Esophagus mucosa (tissue), 1 donor: Measurements from ENCODE around the gene SLC39A12. TPM values are rescaled to one million over a fixed set of nuclear protein-coding genes. Genes with fewer than 3 reads are reported as not detected.
"Not testable (repeated sequence)": the region's sequence is repeated elsewhere in the genome, so short reads cannot be mapped to it uniquely, and the experiment has no call there.

Source experiments
- ATAC-seq: fragments of 200-7000 bp; cut with Tn5 transposase; one replicate; pipeline ENCODE4 v1.9.1; 2020
- total RNA-seq: library from RNA; stranded (reverse); gene quantifications from one replicate; pipeline ENCODE4 v1.2.4, GENCODE V29; 2023
- donor health status: DM: yes; HTN: yes; CAD: no.

Gene SLC39A12
- total RNA-seq = 0.08 TPM

DNA sequence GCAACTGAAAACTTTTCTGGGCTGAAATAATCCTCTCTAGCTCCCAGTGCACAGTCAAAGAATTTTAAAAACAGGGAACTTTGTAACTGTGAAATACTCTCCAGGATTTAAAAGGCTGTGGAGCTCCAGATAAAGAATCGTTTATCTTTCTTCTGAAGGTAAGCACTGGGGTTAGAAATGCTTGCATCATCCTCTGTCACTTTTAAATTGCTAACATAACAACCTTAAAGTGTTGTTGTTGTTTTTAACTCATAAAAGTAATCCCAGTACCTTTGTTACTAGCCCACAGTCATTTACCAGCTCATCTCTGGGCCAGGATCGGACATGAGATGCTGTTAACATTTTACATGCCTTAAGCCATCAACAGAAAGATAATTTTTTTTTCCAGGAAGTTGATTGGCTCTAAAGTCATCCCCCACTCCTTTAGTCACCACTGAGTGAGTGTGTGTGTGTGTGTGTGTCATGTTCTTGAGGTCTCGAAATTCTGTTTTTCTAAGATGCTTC is at the start of gene SLC39A12:
Gene SLC39A12, plus strand, starts transcription at position 51 of the 504 bp plus-strand sequence. CDS start 1,359 bp downstream, outside the sequence.
- no peak for ATAC-seq

DNA sequence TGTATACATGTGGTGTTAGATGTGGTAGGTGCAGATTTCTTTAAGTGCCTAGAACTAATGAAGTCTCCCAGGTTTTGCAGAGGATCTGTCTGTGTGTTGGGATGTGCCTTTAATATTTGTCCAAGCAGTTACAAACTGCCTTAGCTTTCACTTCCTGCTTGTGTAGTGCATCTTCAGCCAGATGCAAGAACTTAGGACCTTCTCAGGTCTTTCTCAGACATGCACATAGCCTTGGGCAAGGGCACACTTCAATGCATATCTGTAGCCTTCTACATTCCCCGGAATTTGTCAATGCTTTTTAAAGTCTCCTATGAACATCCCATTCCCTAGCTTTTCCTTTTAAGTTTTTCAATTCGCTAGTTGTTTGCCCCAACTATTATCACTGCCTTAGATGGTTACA is 47.2 kb upstream of the SLC39A12 start:
- ATAC-seq = no peak

DNA sequence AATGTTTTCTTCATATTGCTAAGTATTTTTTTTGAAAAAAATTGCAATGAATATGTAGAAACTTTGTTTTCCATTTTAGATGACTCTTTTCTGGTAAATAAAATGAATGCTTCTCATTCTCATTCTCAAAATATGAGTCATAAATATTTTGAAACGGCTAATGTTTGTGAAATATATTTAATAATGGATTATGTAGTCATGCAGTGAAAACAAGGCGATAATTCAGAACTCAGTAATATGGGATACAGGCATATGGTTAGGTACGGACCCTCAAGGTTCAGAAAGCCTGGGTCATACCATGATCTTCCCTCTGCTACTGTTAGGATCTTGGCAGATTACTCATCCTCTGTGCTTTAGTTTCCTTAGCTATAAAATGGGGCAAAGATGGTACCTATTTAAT is 46.2 kb upstream of the SLC39A12 start:
- no peak for ATAC-seq

DNA sequence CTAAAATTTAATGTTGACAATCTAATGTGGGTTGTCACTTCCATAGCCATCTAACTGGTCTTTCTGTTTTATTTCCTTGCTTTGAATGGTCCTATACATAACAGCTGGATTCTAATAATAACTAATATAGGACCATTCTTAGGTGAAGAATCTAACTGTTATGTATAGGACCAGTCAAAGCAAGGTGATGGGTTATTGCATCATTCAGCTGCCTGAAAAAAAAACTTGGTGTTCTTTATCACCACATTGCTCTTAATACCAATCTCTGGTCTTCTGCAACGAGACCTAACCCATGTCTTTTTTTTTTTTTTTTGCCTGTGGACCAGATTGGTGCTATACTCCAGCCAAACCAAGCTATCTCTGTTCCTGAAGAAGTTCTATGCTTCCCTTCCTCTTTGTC is 45.7 kb upstream of the SLC39A12 start:
- no peak for ATAC-seq

DNA sequence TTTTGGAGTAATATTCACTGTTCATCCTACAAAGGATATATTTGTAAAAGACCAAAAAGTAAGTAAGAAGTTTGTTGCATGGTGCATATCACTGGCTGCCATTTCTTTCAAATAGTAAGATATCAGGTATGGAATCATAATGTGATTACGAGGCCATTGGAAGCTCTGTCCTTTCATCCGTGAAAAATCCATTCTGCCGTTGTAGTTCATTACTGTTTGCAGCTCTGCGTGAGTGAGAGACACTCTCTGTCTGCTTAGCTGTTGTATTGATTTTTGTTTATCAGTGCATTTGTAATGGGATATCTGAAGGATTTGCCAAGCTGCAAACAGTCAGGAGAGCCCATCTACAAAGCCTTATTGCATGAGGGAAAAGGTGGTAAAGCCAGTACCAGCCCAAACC is 44.1 kb upstream of the SLC39A12 start:
- ATAC-seq = no peak

DNA sequence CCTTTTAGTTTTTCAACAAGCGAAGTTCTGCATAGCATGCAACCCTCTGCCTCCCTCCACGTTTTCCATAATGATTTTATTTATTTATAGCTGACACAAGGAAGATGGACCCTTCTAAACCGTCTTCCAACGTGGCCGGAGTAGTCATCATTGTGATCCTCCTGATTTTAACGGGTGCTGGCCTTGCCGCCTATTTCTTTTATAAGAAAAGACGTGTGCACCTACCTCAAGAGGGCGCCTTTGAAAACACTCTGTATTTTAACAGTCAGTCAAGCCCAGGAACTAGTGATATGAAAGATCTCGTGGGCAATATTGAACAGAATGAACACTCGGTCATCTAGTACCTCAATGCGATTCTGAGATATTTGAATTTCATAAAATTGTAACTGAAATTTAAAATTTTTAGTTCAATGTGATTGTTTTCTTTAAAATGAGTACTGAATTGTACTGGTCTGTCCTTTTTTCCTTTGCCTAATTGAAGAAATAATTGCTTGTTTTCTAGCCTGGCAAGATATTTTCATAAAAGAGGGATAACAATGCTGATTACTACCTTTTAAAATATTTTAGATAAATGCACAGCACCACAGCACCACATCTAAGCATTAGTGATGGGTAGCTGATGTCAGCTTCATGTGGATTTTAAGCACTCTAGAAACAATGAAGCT is 41.5 kb upstream of the SLC39A12 start:
- no peak for ATAC-seq

DNA sequence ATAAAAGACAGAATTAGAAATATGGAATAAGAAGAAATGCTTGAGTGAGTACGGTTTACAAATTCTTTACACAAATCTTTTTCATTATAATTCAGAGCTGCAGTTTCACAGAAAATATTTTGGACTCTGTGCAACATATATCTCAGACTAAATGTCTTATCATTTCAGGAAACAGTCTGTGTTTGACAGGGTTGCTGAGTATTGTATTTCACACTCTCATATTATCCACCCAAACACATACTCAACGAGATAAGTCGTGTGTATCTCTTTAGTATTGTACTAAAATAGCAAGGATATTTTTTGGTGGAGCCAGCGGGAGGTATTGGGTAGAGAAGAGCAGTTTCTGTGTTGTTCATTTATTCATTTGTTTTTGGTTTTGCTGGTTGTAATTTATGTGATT is 39.0 kb upstream of the SLC39A12 start:
- ATAC-seq = no peak

DNA sequence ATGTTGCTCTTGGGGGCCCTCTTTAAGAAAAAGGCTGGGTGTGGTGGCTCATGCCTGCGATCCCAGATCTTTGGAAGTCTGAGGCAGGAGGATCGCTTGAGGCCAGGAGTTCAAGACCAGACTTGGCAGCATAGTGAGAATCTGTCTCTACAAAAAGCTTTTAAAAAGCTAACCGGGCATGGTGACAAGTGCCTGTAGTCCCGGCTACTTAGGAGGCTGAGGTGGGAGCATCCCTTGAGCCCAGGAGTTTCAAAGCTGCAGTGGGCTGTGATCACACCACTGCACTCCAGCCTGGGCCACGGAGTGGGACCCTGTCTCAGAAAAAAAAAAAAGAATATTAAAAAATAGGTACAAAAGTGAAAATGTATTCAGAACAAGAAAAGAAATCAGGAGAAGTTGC is 38.1 kb upstream of the SLC39A12 start:
- no peak for ATAC-seq

DNA sequence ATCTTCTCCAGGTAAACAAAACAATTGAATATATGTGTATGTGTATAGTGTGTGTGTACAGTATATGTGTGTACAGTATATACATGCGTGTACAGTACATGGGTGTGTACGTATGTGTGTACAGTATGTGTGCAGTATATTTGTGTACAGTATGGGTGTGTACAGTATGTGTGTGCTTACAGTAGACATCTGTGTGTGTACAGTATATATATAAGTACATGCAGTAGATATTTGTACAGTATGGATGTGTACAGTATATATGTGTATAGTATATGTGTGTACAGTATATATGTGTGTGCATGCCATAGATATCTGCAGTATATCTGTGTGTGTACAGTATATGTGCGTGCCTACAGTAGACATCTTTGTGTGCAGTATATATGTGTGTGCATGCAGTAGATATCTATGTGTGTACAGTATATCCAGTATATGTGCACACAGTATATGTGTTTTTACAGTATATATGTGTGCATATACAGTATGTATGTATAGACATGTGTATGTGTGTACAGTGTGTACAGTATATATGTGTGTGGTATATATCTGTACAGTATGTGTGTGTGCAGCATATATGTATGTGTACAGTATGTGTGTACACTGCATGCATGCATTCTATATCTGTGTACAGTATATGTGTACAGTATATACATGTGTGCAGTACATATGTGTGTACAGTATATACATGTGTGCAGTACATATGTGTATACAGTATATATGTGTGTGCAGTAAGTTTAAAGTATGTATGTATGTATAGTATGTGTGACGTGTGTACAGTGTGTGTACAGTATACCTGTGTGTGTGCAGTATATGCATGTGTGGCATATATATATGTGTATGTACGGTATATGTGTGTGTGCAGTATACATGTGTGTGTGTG is 37.3 kb upstream of the SLC39A12 start:
- peak; percentile 23 for ATAC-seq

DNA sequence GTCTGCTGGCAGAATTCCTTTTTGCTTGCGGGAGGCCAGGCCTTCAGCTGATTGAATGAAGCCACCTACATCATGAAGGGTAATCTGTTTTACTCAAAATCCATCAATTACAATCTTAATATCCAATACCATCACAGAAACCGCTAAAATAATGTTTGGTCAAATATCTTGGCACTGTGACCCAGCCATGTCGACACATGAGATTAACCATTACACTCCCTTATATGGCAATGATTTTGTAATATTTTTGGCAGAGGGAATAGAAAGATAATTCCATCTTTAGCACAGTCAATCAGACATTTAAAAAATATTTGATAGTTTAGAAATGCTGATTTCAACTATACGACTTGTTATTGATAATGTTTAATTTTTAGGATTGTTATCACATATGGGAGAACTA is 36.5 kb upstream of the SLC39A12 start:
- no peak for ATAC-seq

DNA sequence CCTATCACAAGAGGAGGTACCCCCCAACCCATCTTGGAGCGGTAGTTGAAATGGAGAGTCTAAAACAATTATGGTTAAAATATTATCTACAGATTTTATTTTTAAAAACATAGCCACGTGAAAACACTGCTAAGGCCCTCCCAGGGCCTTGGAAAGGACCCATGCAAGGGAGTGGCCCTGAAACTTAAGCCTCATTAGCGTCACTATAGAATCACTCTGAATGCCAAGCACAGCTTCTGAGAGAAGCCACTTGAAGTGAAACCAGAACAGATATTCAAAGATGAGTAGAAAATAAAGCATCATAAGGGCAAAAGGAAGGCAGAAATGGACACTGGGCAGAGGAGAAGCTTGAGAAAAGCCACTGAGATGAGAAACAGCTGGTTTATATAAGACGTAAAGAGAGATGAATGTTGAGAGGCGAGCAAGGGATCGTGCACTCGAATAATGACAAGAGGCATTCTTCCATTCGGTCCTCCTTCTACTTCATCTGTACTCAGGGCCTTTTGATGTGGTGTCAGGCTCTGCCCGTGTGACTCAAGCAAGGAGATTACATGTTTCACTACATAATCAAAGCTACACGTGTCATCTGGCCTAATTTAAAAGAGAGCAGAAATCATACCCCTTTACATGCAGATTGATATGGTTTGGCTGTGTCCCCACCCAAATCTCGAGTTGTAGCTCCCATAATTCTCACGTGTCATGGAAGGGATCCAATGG is 33.4 kb upstream of the SLC39A12 start:
- ATAC-seq = no peak

DNA sequence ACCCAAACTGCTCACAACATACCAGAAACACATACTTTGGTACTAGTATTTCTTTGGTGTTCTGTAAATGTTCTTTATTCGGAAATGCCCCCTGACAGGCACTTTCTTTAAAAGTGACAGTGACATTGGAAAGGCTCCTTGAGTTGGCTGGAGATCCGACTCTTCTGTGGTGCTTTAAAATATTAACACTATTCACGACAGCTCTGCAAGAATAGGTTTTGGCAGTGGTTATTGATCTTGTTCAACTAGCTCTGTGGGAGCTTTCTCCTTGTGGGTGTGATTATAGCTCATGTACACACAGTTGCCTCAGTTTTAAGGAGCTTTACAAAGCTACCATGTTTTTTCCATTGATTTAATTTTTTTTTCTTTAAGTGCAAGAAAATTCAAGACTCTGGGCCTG is 30.3 kb upstream of the SLC39A12 start:
- no peak for ATAC-seq

DNA sequence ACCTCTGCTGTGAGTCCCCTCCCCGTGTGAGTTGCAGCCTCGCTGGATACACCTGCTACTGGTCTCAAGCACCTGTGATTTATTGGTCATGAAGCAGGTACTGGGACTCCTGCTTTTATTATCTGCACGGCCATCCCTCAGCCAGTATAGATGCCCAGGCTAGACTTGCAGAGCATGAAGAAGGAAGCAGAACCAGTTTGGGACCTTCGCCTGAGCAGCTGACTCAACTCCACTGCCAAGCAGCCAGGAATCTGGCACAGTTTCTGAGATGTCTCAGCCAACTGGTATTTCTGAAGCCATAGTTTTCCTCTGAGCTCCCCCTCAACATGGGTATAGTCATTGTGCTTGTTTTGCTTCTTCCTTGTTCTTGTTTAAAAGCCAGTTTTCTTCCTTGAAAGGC is 28.0 kb upstream of the SLC39A12 start:
- ATAC-seq = peak; percentile 79

DNA sequence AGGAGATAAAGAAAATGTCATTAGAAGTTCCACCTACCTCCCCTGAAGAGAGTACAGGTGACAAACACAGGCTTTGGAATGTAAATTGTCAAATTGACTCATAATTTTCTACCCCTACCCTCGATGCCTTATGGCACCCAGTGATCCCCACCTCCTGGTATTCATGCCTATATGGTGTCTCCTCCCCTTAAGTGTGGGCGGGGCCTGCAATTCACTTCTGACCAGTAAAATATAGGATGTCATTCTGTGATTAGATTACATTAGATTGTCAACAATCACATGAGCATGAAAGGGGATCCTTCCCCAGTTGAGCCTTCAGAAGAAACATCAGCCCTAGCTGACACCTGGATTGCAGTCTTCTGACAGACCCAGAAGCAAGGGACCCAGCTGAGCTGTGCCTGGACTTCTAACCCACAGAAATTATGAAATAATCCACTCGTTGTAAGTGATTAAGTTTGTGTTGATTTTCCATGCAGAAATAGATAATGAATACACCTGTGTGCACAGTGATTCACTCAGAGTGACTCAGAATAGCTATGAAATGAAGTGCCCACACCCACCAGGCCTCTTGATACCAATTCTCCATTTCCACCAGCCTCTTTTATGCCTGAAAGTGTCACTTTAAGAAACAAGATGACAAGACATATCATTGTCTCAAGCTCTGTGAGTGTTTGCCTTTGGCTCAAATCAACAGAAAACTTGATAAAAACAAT is 8.5 kb upstream of the SLC39A12 start:
- ATAC-seq = no peak

DNA sequence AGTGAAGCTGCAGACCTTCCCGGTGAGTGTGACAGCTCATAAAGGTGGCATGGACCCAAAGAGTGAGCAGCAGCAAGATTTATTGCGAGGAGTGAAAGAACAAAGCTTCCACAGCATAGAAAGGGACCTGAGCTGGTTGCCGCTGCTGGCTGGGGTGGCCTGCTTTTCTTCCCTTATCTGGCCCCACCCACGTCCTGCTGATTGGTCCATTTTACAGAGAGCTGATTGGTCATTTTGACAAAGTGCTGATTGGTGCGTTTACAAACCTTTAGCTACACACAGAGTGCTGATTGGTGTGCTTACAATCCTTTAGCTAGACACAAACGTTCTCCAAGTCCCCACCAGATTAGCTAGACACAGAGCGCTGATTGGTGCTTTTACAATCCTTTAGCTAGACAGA is 1.4 kb upstream of the SLC39A12 start:
- ATAC-seq = not testable (repeated sequence)

DNA sequence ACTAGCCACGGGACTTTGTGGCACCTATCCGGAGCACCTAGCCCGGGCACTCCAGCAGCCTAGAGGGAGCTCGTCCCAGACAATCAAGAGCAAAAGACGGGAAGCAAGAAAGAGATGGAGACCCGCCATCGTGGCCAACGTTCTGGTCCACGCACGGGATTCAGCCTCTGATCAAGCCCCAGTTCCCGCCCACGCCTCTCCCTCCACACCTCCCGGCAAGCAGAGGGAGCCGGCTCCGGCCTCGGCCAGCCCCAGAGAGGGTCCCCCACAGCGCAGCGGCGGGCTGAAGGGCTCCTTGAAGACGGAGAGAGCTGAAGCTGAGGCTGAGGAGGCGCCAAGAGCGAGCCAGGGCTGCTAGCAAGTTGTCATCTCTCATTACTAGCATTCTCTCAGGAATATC is 992 bp upstream of the SLC39A12 start:
- ATAC-seq = no peak

DNA sequence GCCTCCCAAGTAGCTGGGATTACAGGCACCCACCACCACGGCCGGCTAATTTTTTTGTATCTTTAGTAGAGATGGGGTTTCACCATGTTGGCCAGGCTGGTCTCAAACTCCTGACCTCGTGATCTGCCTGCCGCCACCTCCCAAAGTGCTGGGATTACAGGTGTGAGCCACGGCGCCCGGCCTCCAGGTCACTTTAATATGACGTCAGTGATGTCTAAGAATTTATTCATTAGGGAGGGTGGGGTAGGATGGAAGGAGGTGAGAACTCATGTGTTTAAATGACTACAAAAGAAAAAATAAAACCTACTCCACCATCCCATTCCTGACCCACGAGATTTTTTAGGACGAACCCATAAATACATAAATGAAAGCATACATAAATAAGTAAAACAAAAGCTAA is 2.7 kb downstream of the SLC39A12 start:
- ATAC-seq = not testable (repeated sequence)

DNA sequence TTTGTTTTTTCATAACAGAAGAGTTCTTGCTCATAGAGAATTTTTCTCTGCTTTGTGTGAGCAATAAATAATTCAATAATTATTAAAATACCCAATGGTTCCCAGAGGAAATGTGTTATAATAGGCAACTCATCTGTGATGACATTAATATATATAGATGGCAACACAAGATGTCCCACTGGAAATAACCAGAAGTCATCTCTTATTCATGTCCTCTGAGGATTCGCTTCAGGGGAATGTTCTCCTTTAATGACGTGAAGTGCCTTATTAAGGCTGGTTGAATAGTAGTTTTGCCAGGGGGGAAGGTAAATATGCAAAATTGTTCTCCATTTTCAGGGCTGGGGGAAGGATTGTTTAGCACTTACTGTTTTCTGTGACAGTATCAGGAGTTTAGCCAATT is 3.1 kb downstream of the SLC39A12 start:
- no peak for ATAC-seq

DNA sequence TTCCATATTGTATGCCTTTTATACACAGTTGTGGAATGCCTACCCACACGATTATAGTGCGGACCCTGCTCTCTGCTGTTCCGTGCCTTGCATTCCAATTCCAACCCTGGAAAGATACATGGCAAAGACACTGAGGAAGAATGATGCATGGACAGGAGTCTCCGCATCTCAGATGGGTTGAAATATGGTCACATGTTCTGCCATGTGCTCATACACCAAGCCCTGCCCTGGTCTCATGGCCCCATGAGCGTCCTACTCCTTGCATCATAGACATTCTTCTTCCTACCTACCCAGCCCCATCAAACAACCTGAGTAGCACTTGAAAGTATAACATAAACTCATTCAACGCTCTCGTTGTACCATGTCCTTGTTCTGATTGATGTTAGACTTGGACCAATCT is 6.3 kb downstream of the SLC39A12 start:
- no peak for ATAC-seq

DNA sequence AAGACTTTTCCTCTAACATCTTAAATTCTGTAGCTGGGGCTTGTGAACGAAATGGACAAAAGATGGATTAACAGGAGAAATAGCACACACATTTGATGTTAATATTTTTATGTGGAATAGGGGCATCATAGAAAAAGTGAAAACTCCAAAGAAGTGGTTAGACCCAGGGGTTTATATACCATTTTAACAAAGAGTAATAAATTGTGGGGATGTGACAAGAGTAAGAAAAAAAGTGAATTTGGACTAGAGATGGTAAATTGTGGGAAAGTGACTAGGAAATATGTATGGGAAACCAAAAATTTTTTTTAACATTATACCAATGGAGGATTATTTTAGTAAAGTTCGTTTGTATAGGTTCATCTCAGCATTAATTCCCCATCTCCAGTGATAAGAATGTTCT is 8.2 kb downstream of the SLC39A12 start:
- ATAC-seq = no peak

DNA sequence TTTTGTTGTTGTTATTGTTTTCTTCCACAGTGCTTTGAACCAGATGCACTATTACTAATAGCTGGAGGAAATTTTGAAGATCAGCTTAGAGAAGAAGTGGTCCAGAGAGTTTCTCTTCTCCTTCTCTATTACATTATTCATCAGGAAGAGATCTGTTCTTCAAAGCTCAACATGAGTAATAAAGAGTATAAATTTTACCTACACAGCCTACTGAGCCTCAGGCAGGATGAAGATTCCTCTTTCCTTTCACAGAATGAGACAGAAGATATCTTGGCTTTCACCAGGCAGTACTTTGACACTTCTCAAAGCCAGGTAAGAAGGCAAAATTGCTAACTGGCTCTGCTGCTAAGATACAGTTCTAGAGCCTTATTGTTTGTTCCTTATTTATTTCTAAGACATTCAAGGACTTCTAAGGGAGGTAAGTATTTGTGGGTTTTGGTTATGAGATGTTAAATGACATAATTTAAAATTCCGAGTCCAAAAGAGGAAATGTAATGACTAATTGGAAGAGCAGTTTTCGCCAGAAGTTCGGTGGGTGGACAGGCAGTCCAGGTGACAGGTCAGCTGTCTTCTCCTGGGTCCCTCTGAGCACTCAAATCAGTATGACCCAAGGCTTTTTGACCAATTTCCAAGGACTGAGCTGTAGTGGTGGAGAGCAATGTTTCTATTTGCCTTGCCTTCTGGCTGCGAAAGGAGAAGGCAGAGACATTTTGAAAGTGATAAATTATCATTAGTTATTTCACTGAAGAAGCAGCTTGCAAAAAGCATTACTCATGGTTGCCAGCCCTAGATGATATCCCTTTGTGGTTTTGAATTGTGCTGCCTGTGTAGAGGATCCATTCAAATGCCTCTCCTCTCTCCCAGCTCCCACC is 10.1 kb downstream of the SLC39A12 start:
- ATAC-seq = no peak

DNA sequence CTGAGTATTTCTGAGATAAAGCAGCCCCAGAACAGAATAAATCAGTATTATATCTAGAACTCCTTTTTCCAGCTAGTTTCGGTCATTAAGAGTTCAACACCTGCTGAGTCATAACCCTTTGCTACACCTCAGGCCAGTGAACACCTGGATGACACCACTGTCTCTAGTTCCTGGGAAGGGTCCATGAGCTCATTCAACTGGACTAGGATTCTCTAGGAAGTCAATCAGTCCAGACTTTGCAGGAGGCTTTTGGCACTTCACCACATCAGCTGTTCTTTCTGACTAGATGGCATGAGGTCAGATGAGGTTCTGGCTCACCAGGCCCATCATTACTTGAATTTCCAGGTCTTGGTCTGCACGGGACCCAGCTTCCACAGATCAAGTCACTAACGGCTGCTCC is 11.7 kb downstream of the SLC39A12 start:
- no peak for ATAC-seq
